Esophagus squamous epithelium (tissue), 5 donors: ENCODE results near the gene BRIX1. TPM values are rescaled to one million over a fixed set of nuclear protein-coding genes. Genes with fewer than 3 reads are reported as not detected.
A peak's percentile ranks its signal among the peaks of the same experiment; 100 is the strongest.

Experiments used
- DNase-seq: peaks from one replicate; lab custom pipeline; 2025; lab: John Stamatoyannopoulos, UW
- H3K27ac ChIP-seq, 4 donors: fragments of 200-600 bp; sonication (generic); one replicate each; pipeline ENCODE4 v1.5.1; 2016 to 2019; ENCODE audit warnings: mild to moderate bottlenecking in 1 of 4
- H3K27me3 ChIP-seq, 4 donors: fragments of 200-600 bp; sonication (generic); 1 replicate in 3 of 4; 2 replicates in 1 of 4; pipeline versions ENCODE4 v1.5.1 to v1.6.0; 2017 to 2021; ENCODE audit warnings: antibody characterized with exemption in 1 of 4
- H3K36me3 ChIP-seq, 3 donors: fragments of 200-600 bp; sonication (generic); one replicate each; pipeline ENCODE4 v1.5.1; 2016 to 2019
- H3K4me1 ChIP-seq, 3 donors: fragments of 200-600 bp; sonication (generic); one replicate each; pipeline ENCODE4 v1.5.1; 2017 to 2019
- H3K4me3 ChIP-seq, 4 donors: fragments of 200-600 bp; sonication (generic); 1 replicate in 3 of 4; 2 replicates in 1 of 4; pipeline ENCODE4 v1.5.1; 2016 to 2019; ENCODE audit warnings: mild to moderate bottlenecking in 2 of 4, moderate library complexity in 1 of 4
- H3K9me3 ChIP-seq, 3 donors: fragments of 200-600 bp; sonication (generic); one replicate each; pipeline ENCODE4 v1.5.1; 2016 to 2019
- CTCF ChIP-seq, 6 experiments: fragments of 450-650 bp in 4 of 6; fragments of 200-600 bp in 2 of 6; sonication (generic) in 2 of 6; IDR thresholded peaks; one replicate each; pipeline ENCODE4 v1.5.1; 2016 to 2019; ENCODE audit warnings: antibody characterized with exemption in 6 of 6, mild to moderate bottlenecking in 4 of 6, moderate library complexity in 4 of 6
- POLR2A ChIP-seq, 4 donors: fragments of 450-650 bp; IDR thresholded peaks; one replicate each; pipeline ENCODE4 v1.6.1; 2017; ENCODE audit warnings: antibody characterized with exemption in 4 of 4, mild to moderate bottlenecking in 4 of 4, moderate library complexity in 3 of 4
- WGBS, 2 donors: methylation state at CpG; one replicate each; pipeline ENCODE4 v1.1.5; 2018; 5-methylcytosine and 5-hydroxymethylcytosine counted together
- intact Hi-C: fragments of 100-400 bp; cut with DNase I; formaldehyde crosslinking; loops from one replicate; pipeline ENCODE4 v1.15.0; 2022
- total RNA-seq, 4 donors: library from RNA; depleted of rRNA; stranded (reverse); fragments of >200 nt; gene quantifications; one replicate each; pipeline ENCODE4 v1.1.0, GENCODE V29; 2016
- donor health status: DM: yes; HTN: yes; CAD: no.

BRIX1 gene
- total RNA-seq: 10 to 100 TPM; 14.5 to 37.6 (median 29.4) TPM

GRCh38 chr5:34915139-34915855, at the start of gene BRIX1, which contains the start of gene RAD1:
Gene BRIX1 (plus strand): TSS chr5:34915711. CDS start chr5:34915739, 28 bp downstream.
Gene RAD1 (minus strand): TSS chr5:34915504. CDS start chr5:34914892, 612 bp downstream.
- intact Hi-C loops: no loop called here
- WGBS, 2 donors: 0% methylated on average over 17 to 36 of the region's 67 CpGs

GRCh38 chr5:34866989-34867471, 48.5 kb upstream of the BRIX1 start:
- WGBS, 2 donors: 76 to 86% methylated on average over 2 to 3 of the region's 3 CpGs
- H3K27me3 ChIP-seq: no peaks in the 10 kb centered on the region
- TF ChIP-seq POLR2A (IDR thresholded peaks at IDR 0.05) (no peak), CTCF (IDR thresholded peaks at IDR 0.05) (no peak)
- H3K27ac ChIP-seq: no peak overlapping the region
- H3K9me3 ChIP-seq: no peaks in the 10 kb centered on the region
- DNase-seq: no peak
- H3K4me1 ChIP-seq: no peaks in the 10 kb centered on the region
- no peak overlapping the region for H3K4me3 ChIP-seq
- H3K36me3 ChIP-seq: no peaks in the 10 kb centered on the region
- intact Hi-C loops: no loop called here

More at GRCh38 chr5:34915139-34915855, at the start of gene BRIX1, which contains the start of gene RAD1:
- H3K9me3 ChIP-seq: no peaks in the 10 kb centered on the region
- TF ChIP-seq CTCF (IDR thresholded peaks at IDR 0.05) (peak in 4 of 6 experiments; percentile 9 to 24 (median 19)), POLR2A (IDR thresholded peaks at IDR 0.05) (peak in 2 of 4 donors; percentile 59 to 81)
- H3K4me1 ChIP-seq: peaks cover 22 to 53% (median 23%) of the 10 kb centered on the region in 3 donors
- peak; percentile 88 for DNase-seq
- peaks cover 3 to 48% (median 7%) of the 10 kb centered on the region in 3 donors for H3K36me3 ChIP-seq
- H3K27me3 ChIP-seq: no peaks in the 10 kb centered on the region
- peak within 1 kb of the TSS; percentile 87 to 93 (median 90) for H3K27ac ChIP-seq
- H3K4me3 ChIP-seq: peak within 1 kb of the TSS; percentile 78 to 91 (median 80)

- DNase-seq: no peak
- intact Hi-C loops: no loop called here
- WGBS, 2 donors: 90 to 93% methylated on average over 3 of the region's 3 CpGs
- TF ChIP-seq CTCF (IDR thresholded peaks at IDR 0.05): no peak
- Histone ChIP-seq H3K27ac (no peak overlapping the region), H3K4me1 (no peaks in the 10 kb centered on the region), H3K27me3 (no peaks in the 10 kb centered on the region), H3K9me3 (no peaks in the 10 kb centered on the region), H3K4me3 (no peak overlapping the region), H3K36me3 (no peaks in the 10 kb centered on the region)
Measured at GRCh38 chr5:34867660-34868059, 47.9 kb upstream of the BRIX1 start.

GRCh38 chr5:34868791-34869190, 46.7 kb upstream of the BRIX1 start:
- Histone ChIP-seq H3K9me3 (no peaks in the 10 kb centered on the region), H3K4me1 (no peaks in the 10 kb centered on the region), H3K36me3 (no peaks in the 10 kb centered on the region), H3K27me3 (no peaks in the 10 kb centered on the region), H3K27ac (no peak overlapping the region), H3K4me3 (no peak overlapping the region)
- no peak for TF ChIP-seq POLR2A (IDR thresholded peaks at IDR 0.05)
- TF ChIP-seq CTCF (IDR thresholded peaks at IDR 0.05): no peak
- WGBS, 2 donors: 89 to 100% methylated on average over 1 of the region's 1 CpG
- DNase-seq: no peak
- intact Hi-C loops: no loop called here

- DNase-seq: no peak
- no peaks in the 10 kb centered on the region for H3K27me3 ChIP-seq
- H3K9me3 ChIP-seq: no peaks in the 10 kb centered on the region
- no peak overlapping the region for H3K27ac ChIP-seq
- H3K36me3 ChIP-seq: no peaks in the 10 kb centered on the region
- TF ChIP-seq POLR2A (IDR thresholded peaks at IDR 0.05) (no peak), CTCF (IDR thresholded peaks at IDR 0.05) (no peak)
- intact Hi-C loops: no loop called here
- 84 to 93% methylated on average over 1 of the region's 1 CpG for WGBS, 2 donors
- no peaks in the 10 kb centered on the region for H3K4me1 ChIP-seq
- no peak overlapping the region for H3K4me3 ChIP-seq
Measured at GRCh38 chr5:34869256-34869655, 46.3 kb upstream of the BRIX1 start.
